ENCODE data around the gene AOPEP. TPM values are rescaled to one million over a fixed set of nuclear protein-coding genes. Genes with fewer than 3 reads are reported as not detected.

Gene AOPEP
- total and polyA plus RNA-seq, 2 donors (not counting 3 experiments of a cell fraction or from before 2014, with no cell fraction given), result 20.2 to 41.6 TPM

DNA sequence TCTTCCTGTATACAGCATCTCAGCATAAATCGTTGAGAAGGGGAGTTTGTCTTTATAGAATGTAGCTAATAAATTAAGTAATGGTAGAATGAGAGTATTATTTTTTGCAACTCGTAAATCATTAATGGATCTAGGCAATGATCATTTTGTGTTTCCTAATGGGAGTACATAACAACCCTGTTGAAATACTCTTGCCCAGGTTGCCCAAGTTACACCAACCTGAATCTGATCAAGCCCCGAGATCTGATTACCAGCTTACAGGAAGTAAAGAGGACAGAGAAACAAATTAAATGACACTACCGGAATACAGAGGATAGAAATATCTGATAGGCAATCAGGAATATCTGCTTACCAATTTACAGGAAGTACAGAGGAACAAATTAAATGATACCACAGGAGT, 107.3 kb downstream of the AOPEP start:
- no peaks in the 10 kb centered on the region for H3K9me1 ChIP-seq (replicated peaks; ENCODE audit: control insufficient read depth, extremely low read depth, insufficient read depth, low read length)
- H3K4me2 ChIP-seq (ENCODE audit: insufficient read depth, low read length), result no peak overlapping the region
- H3K36me3 ChIP-seq (ENCODE audit: control insufficient read depth in 2 of 2, extremely low read depth in 1 of 2, insufficient read depth in 2 of 2, low read length in 2 of 2), result no peaks in the 10 kb centered on the region
- intact Hi-C loops (cut with micrococcal nuclease), result no loop called here
- H3K79me2 ChIP-seq (ENCODE audit: control insufficient read depth, insufficient read depth, low read length), result no peaks in the 10 kb centered on the region
- no TSS peak for BruUV-seq (replicated peaks)
- no peak overlapping the region for H3K9ac ChIP-seq (replicated peaks; ENCODE audit: extremely low read depth, insufficient read depth, low read length)
- no peaks in the 10 kb centered on the region for H4K20me1 ChIP-seq (replicated peaks; ENCODE audit: control insufficient read depth, extremely low read depth, insufficient read depth, low read length)
- ChIA-PET POLR2A (no interaction called here), CTCF (interaction anchor here (1.0 kb wide), 2 partner anchors 10 to 13 kb away, joined by 3 read pairs; no protein-coding TSS in a partner anchor)
- TF ChIP-seq, protein P1, sequence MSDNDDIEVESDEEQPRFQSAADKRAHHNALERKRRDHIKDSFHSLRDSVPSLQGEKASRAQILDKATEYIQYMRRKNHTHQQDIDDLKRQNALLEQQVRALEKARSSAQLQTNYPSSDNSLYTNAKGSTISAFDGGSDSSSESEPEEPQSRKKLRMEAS (IDR thresholded peaks at IDR 0.05; ENCODE audit: insufficient read depth, insufficient read length), result no peak
- TF ChIP-seq JUN (IDR thresholded peaks at IDR 0.05; ENCODE audit: borderline replicate concordance, insufficient read depth, insufficient read length, low read depth) (no peak), FOS (IDR thresholded peaks at IDR 0.05; ENCODE audit: borderline replicate concordance, insufficient read depth, low read length) (no peak), MYC (IDR thresholded peaks at IDR 0.05; ENCODE audit: low read depth, low read length) (no peak), POLR2A (IDR thresholded peaks at IDR 0.05; ENCODE audit: low read depth, low read length) (no peak), GATA2 (IDR thresholded peaks at IDR 0.05; ENCODE audit: insufficient read depth, insufficient read length, low read depth, low read length) (no peak), EZH2 (IDR thresholded peaks at IDR 0.05; ENCODE audit: borderline replicate concordance, low read depth, low read length, severe bottlenecking) (no peak), POLR2AphosphoS5 (IDR thresholded peaks at IDR 0.05; ENCODE audit: insufficient read depth, low read depth, low read length) (no peak)
- TF ChIP-seq, protein P2, sequence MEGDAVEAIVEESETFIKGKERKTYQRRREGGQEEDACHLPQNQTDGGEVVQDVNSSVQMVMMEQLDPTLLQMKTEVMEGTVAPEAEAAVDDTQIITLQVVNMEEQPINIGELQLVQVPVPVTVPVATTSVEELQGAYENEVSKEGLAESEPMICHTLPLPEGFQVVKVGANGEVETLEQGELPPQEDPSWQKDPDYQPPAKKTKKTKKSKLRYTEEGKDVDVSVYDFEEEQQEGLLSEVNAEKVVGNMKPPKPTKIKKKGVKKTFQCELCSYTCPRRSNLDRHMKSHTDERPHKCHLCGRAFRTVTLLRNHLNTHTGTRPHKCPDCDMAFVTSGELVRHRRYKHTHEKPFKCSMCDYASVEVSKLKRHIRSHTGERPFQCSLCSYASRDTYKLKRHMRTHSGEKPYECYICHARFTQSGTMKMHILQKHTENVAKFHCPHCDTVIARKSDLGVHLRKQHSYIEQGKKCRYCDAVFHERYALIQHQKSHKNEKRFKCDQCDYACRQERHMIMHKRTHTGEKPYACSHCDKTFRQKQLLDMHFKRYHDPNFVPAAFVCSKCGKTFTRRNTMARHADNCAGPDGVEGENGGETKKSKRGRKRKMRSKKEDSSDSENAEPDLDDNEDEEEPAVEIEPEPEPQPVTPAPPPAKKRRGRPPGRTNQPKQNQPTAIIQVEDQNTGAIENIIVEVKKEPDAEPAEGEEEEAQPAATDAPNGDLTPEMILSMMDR (IDR thresholded peaks at IDR 0.05; ENCODE audit: extremely low read depth in 1 of 2, insufficient read depth in 1 of 2, low read depth in 1 of 2, low read length in 2 of 2), result no peak
- dilution Hi-C loops (cut with MboI; ENCODE audit: extremely low pct_ligation_motif_present, low sequenced_read_pairs), result no loop called here
- FAIRE-seq, result no peak
- H3K27ac ChIP-seq (ENCODE audit: insufficient read depth, low read depth, low read length), result no peak overlapping the region
- no peak overlapping the region for H3K4me3 ChIP-seq (replicated peaks in 1 of 3; ENCODE audit: insufficient read depth in 1 of 3, low read depth in 1 of 3, low read length in 3 of 3)
- H3K4me1 ChIP-seq (ENCODE audit: control insufficient read depth, extremely low read depth, insufficient read depth, low read length), result no peaks in the 10 kb centered on the region
- no peak overlapping the region for H2AFZ ChIP-seq (ENCODE audit: low read depth, low read length)
- no peaks in the 10 kb centered on the region for H3K27me3 ChIP-seq (ENCODE audit: control insufficient read depth in 2 of 2, insufficient read depth in 2 of 2, low read length in 2 of 2)
- DNase-seq (ENCODE audit: low read depth, low spot score), result no peak
- H3K9me3 ChIP-seq (replicated peaks; ENCODE audit: control insufficient read depth, insufficient read depth, low read length), result no peaks in the 10 kb centered on the region

Data from endothelial cell of umbilical vein (primary cell).